GM19328 (cell line): ENCODE results near the gene LRRC43.
"Not testable (repeated sequence)": the region's sequence is repeated elsewhere in the genome, so short reads cannot be mapped to it uniquely, and the experiment has no call there.

Experiments
- ATAC-seq: cut with Tn5 transposase; IDR thresholded peaks from one replicate; pipeline ENCODE4 v1.9.1; 2021; ENCODE audit warnings: mild to moderate bottlenecking, moderate library complexity; ENCODE audit not compliant: unreplicated experiment

The LRRC43 gene

DNA sequence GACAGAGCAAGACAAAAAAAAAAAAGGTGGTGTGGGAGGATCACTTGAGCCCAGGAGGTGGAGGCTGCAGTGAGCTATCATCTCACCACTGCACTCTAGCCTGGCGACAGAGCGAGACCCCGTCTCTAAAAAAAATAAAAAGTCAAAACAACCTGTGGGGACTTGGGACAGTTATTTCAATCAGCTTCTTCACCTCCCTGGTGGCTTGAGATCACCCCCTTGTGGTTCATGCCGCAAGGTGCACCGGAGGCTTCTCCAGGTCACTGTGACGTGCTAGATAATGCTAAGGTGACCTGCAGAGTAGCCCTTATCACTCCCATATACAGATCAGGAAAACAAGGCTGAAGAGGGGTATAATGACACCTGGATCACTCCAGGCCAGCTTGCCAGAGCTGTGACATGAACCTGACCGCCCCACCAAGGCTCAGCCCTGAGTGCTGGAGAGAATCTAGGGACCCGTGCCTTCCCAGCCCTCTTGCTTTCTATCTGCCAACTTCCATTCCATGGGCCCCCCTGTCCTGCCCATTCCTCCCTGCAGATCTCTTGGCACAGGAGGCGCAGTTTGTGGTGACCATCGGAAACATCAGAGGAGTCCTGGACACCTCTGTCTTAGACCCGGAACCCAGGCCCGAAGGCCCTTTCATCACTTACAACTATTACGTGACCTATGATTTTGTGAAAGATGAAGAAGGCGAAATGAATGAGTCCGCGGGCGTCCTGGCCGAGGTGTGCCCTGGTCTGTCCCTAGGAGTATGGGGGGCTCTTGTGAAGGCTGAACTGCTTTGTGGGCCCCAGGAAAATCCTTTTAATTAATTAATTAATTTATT is 8.1 kb downstream of the LRRC43 start:
- no peak for ATAC-seq

DNA sequence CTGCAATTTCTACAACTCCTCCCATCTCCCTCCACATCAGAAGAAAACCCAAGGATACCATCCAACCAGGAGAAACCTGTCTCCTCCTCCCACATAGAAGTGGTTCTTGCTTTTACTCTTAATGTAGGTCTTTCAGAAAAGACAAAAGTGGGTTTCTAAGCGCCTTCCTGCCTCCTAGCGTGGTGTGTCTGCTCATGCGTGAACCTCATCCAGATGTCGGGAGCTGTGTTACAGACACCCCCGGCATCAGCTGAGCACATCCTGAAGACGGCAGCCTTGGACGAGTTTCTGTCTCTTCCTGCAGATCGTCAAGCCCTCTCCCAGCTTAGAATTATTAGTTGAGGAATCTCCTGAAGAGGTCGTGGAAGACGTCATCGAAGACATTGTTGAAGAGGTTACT is 9.5 kb downstream of the LRRC43 start:
- ATAC-seq, result no peak

- no peak for ATAC-seq
These were observed 11.9 kb downstream of the LRRC43 start for GRCh38 chr12:122194804-122195203.

DNA sequence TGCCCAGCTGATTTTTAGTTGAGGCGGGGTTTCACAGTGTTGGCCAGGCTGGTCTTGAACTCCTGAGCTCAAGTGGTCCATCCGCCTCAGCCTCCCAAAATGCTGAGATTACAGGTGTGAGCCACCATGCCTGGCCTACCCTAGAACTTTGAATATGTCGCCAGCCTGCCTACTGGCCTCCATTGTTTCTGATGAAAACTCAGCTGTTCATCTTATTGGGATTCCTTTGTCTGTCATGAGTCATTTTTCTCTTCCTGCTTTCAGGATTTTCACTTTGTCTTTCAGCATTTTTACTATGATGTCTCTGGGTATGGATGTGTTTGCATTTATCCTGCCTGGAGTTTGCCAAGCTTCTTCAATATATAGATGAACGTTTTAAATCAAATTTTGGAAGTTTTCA is 12.5 kb downstream of the LRRC43 start:
- ATAC-seq, result no peak

DNA sequence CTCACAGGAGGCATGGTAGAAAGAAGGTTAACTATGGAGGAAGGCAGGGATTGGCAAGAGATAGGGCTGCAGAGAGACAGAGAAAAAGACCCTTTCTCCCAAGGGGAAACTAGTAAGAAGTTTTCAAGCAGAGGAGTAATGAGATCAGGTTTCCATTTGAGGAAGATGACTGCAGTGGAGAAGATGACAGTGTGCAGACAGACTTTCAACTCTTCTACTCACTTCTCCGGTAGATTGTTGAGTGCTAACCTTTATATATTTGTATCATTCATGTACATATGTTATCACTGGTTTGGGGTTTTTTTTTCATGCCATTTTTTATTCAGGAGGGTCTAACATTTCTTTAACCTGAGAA is 14.7 kb downstream of the LRRC43 start:
- no peak for ATAC-seq

DNA sequence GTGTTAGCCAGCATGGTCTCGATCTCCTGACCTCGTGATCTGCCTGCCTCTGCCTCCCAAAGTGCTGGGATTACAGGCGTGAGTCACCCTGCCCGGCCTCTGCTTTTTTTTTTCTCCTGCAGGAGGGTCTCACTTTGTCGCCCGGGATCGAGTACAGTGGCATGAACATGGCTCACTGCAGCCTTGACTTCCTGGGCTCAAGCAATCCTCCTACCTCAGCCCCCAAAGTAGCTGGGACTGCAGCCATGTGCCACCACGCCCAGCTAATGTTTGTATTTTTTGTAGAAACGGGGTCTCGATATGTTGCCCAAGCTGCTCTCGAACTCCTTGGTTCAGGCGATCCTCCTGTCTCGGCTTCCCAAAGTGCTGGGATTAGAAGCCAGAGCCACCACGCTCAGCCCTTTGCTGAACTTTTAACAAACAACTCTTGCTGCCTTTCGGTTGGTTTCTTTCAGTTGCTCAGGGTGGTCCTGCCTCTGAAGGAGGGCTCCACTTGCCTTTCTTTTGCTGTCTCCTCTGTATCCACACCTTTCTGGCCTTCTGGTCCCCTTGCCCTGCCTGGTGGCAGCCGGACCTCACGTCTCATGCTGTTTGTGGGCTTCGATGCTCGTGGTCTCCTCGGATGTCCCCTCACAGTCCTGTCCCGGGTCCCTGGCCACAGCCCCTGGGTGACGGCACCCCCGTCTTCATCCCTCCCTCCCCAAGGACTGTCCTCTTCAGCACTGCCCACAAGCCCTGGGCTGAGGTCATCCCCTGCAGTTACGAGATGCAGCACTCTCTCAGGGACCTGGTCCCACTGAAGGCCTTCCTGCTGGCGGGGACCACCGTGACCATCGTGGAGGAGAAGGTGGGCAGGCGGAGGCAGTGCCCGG is 16.8 kb downstream of the LRRC43 start:
- no peak for ATAC-seq

DNA sequence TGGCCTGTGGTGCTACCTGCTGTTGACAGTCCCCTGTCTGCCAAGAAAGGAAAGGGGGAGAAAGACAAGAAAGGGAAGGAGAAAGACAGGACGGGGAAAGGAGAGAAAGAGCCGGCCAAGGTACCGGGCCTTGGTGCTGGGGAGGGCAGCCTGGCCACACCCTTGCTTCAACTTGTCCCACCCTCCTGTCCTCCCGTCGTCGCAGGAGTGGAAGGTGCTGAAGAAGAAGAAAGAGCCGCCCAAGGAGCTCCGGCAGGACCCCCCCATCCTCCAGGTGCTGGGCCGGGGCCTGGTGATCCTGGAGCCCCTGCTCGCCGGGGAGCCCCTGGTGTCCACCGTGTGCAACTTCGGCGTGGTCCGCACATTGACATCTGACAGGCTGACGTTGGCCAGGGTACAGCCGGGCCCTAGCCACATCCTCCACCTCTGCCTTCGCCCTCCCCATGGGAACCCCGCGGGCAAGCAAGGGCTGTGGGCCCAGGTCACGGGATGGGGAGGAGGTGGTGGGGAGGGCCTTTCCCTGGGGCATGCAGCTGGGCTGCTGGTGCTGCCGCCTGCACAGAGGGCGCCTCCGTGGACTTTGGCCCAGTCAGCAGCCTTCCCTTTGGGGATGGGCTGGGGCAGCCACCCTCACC is 17.7 kb downstream of the LRRC43 start:
- ATAC-seq, result no peak

DNA sequence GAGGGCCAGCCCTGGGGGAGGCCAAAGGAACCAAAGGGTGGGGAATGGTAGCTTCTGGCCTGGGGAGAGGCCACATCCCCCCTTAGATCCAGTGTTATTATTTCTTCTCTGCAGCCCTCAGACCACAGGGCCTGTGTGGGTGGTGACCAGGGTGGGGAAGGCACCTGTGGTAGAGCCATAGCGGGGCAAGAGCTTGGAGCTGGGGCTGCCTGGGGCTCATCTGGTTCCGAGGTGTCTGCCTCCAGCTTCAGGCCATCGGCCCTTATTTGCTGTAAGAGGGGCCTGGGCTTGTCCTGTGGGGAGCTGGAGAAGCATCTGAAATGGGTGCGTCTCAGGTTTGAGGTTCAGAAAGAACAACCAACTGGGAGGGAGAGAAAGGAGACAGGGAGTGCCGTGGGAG is 18.5 kb downstream of the LRRC43 start:
- no peak for ATAC-seq

GRCh38 chr12:122202017-122202416 is 19.1 kb downstream of the LRRC43 start:
- ATAC-seq, result no peak

DNA sequence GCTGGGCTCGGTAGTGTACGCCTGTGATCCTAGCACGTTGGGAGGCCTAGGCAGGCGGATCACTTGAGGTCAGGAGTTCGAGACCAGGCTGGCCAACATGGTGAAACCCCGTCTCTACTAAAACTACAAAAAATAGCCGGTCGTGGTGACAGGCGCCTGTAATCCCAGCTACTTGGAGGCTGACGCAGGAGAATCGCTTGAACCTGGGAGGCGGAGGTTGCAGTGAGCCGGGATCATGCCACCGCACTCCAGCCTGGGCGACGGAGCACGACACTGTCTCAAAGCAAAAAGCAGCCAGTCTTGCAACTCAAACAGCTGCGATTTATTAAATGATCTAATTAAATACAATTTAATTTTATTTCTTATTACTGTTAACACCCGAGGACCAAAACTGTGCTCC is 19.9 kb downstream of the LRRC43 start:
- not testable (repeated sequence) for ATAC-seq

- no peak for ATAC-seq
These were observed 20.6 kb downstream of the LRRC43 start, which contains the start of gene B3GNT4 for GRCh38 chr12:122203301-122204166. Gene B3GNT4 (plus strand): TSS chr12:122203709. CDS start chr12:122204619, 910 bp downstream.

GRCh38 chr12:122204167-122205052 is 21.5 kb downstream of the LRRC43 start:
- no peak for ATAC-seq

- no peak for ATAC-seq
These were observed 22.4 kb downstream of the LRRC43 start for GRCh38 chr12:122205053-122205925.

- ATAC-seq, result no peak
These were observed 23.4 kb downstream of the LRRC43 start for GRCh38 chr12:122206111-122206881.

DNA sequence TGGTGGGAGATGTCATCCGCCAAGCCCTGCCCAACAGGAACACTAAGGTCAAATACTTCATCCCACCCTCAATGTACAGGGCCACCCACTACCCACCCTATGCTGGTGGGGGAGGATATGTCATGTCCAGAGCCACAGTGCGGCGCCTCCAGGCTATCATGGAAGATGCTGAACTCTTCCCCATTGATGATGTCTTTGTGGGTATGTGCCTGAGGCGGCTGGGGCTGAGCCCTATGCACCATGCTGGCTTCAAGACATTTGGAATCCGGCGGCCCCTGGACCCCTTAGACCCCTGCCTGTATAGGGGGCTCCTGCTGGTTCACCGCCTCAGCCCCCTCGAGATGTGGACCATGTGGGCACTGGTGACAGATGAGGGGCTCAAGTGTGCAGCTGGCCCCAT is 24.1 kb downstream of the LRRC43 start:
- ATAC-seq, result no peak

GRCh38 chr12:122207391-122207790 is 24.5 kb downstream of the LRRC43 start:
- no peak for ATAC-seq

DNA sequence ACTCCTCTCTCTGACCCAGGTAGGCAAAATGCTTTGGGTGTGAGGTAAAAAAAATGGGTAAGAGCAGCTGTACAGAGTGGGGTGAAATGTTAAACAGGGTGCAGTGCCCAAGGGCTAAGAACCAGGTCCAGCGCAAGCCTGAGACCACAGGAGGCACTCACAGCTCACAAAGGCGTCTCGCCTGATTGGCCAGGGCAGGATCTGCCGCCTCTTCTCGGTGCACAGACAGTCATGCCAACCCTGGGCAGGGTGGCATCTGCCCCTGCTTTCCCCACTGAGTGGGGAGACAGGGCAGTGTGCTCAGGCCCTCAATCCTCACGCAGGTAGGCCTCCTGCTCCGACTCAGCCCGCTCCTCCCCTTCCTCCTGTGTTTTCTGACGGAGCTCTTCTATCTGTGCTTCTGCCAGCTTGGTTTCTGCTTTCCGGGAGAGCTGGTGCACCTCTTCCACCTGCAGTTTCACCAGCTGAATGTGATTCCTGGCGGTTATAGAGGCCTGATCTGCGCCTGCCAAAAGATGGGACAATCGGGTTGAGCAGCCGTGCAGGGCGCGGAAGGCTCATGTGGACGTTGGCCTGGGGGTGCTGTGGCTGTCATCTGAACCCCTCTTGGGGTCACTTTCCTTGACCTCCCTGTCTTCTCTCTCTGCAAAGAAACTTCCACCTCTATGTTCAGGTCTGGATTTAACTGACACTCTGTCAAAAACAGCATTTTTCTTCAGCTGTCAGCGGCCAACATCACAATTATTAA is 25.3 kb downstream of the LRRC43 start:
- ATAC-seq, result no peak
